GM21723 (cell line): Measurements from ENCODE around the gene ANKRD53.
"Not testable (repeated sequence)": the region's sequence is repeated elsewhere in the genome, so short reads cannot be mapped to it uniquely, and the experiment has no call there.

Experiments
- ATAC-seq: cut with Tn5 transposase; IDR thresholded peaks from one replicate; pipeline ENCODE4 v1.9.1; 2021; ENCODE audit warnings: mild to moderate bottlenecking, moderate library complexity; ENCODE audit not compliant: unreplicated experiment

The ANKRD53 gene

GRCh38 chr2:70988726-70989648, 10.6 kb downstream of the ANKRD53 start:
- ATAC-seq = no peak

- ATAC-seq = no peak
These were observed 11.8 kb downstream of the ANKRD53 start for GRCh38 chr2:70990216-70990615.

GRCh38 chr2:70991142-70991541, 12.7 kb downstream of the ANKRD53 start:
- no peak for ATAC-seq

- ATAC-seq = no peak
These were observed 13.3 kb downstream of the ANKRD53 start for GRCh38 chr2:70991742-70992141.

GRCh38 chr2:70992945-70993853, 14.8 kb downstream of the ANKRD53 start:
- ATAC-seq = no peak

- peak; percentile 38 for ATAC-seq
These were observed 15.7 kb downstream of the ANKRD53 start for GRCh38 chr2:70994009-70994698.

- peak; percentile 97 for ATAC-seq
These were observed 16.4 kb downstream of the ANKRD53 start, which contains the start of gene TEX261 for GRCh38 chr2:70994699-70995425. Gene TEX261, minus strand, starts transcription at chr2:70994873. Its CDS starts 116 bp downstream, at chr2:70994757.

- peak; percentile 58 for ATAC-seq
These were observed 16.9 kb downstream of the ANKRD53 start for GRCh38 chr2:70995426-70995729.

GRCh38 chr2:70998885-70999284, 20.5 kb downstream of the ANKRD53 start:
- not testable (repeated sequence) for ATAC-seq

GRCh38 chr2:70999362-70999761, 20.9 kb downstream of the ANKRD53 start:
- no peak for ATAC-seq

- not testable (repeated sequence) for ATAC-seq
These were observed 21.5 kb downstream of the ANKRD53 start for GRCh38 chr2:70999931-71000330.

GRCh38 chr2:71000780-71001591, 22.6 kb downstream of the ANKRD53 start:
- peak; percentile 95 for ATAC-seq

GRCh38 chr2:71001592-71001927, 23.1 kb downstream of the ANKRD53 start:
- no peak for ATAC-seq

GRCh38 chr2:71001981-71002570, 23.6 kb downstream of the ANKRD53 start:
- no peak for ATAC-seq

GRCh38 chr2:71003396-71003795, 25.0 kb downstream of the ANKRD53 start:
- no peak for ATAC-seq

- ATAC-seq = no peak
These were observed 25.7 kb downstream of the ANKRD53 start for GRCh38 chr2:71003966-71004755.

- no peak for ATAC-seq
These were observed 26.4 kb downstream of the ANKRD53 start for GRCh38 chr2:71004857-71005256.
